ENCODE results near the gene DCHS1. TPM values are rescaled to one million over a fixed set of nuclear protein-coding genes. Genes with fewer than 3 reads are reported as not detected.

Gene DCHS1
- total and polyA plus RNA-seq, 9 of the 15 experiments (the other 6 are each of a cell fraction or from before 2014, with no cell fraction given), result 0.04 to 0.49 (median 0.14) TPM; not detected in 2

DNA sequence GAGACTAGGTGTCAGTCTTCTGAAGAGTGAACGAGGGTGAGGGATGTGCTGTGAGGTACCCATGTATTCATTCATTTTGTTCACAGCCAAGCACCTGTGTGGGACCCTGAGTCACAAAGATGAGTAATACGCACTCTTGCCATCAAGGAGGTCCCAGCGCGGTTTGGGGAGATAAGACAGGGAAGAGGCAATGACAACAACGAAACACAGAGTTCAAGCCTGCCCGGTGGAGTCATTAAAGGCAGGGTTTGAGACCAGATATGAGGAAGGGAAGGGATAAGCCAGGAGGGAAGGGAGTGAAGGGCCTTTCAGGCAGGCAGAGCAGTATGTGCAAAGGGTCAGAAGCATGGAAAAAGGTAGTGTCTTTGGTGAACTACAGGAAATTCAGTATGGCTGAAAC is 4.6 kb downstream of the DCHS1 start (continued):
- TF ChIP-seq PCBP2 (IDR thresholded peaks at IDR 0.05; ENCODE audit: low read depth, low read length, poor library complexity, severe bottlenecking) (no peak), ADNP (tag; IDR thresholded peaks at IDR 0.05) (no peak), ATF1 (CRISPR knock-in tag; IDR thresholded peaks at IDR 0.05) (no peak), ATF1 (tag; IDR thresholded peaks at IDR 0.05) (no peak), MAFF (IDR thresholded peaks at IDR 0.05; ENCODE audit: low read length) (no peak), AFF4 (CRISPR knock-in tag; IDR thresholded peaks at IDR 0.05) (no peak), SNIP1 (IDR thresholded peaks at IDR 0.05; ENCODE audit: low read depth) (no peak), ZNF77 (CRISPR knock-in tag; IDR thresholded peaks at IDR 0.05) (no peak), DIDO1 (tag; IDR thresholded peaks at IDR 0.05; ENCODE audit: low read depth) (no peak), ZEB2 (IDR thresholded peaks at IDR 0.05) (peak; percentile 95), XRCC3 (IDR thresholded peaks at IDR 0.05) (no peak), FOXK2 (conservative IDR thresholded peaks at IDR 0.05 in 1 of 2, IDR thresholded peaks at IDR 0.05 in 1 of 2; ENCODE audit: low read depth in 2 of 2) (peak; percentile 81 to 89), SMARCE1 (IDR thresholded peaks at IDR 0.05) (peak; percentile 96), JUN (IDR thresholded peaks at IDR 0.05; ENCODE audit: borderline replicate concordance, low read depth, low read length) (peak; percentile 88; the same call in 1 of the 2 replicates), JUN (CRISPR knock-in tag; IDR thresholded peaks at IDR 0.05; ENCODE audit: borderline replicate concordance) (no peak), YBX1 (IDR thresholded peaks at IDR 0.05) (no peak), ZNF217 (CRISPR knock-in tag; IDR thresholded peaks at IDR 0.05) (no peak), ZNF12 (CRISPR knock-in tag; IDR thresholded peaks at IDR 0.05) (no peak), TRIM24 (IDR thresholded peaks at IDR 0.05) (peak; percentile 66 to 76), ASH1L (IDR thresholded peaks at IDR 0.05; ENCODE audit: borderline replicate concordance, low read depth, partially characterized antibody) (no peak)
- TF ChIP-seq, protein P1, sequence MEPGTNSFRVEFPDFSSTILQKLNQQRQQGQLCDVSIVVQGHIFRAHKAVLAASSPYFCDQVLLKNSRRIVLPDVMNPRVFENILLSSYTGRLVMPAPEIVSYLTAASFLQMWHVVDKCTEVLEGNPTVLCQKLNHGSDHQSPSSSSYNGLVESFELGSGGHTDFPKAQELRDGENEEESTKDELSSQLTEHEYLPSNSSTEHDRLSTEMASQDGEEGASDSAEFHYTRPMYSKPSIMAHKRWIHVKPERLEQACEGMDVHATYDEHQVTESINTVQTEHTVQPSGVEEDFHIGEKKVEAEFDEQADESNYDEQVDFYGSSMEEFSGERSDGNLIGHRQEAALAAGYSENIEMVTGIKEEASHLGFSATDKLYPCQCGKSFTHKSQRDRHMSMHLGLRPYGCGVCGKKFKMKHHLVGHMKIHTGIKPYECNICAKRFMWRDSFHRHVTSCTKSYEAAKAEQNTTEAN (CRISPR knock-in tag; IDR thresholded peaks at IDR 0.05), result no peak
- TF ChIP-seq, protein P2, sequence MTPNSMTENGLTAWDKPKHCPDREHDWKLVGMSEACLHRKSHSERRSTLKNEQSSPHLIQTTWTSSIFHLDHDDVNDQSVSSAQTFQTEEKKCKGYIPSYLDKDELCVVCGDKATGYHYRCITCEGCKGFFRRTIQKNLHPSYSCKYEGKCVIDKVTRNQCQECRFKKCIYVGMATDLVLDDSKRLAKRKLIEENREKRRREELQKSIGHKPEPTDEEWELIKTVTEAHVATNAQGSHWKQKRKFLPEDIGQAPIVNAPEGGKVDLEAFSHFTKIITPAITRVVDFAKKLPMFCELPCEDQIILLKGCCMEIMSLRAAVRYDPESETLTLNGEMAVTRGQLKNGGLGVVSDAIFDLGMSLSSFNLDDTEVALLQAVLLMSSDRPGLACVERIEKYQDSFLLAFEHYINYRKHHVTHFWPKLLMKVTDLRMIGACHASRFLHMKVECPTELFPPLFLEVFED (CRISPR knock-in tag; conservative IDR thresholded peaks at IDR 0.05), result no peak
- TF ChIP-seq, protein P3, sequence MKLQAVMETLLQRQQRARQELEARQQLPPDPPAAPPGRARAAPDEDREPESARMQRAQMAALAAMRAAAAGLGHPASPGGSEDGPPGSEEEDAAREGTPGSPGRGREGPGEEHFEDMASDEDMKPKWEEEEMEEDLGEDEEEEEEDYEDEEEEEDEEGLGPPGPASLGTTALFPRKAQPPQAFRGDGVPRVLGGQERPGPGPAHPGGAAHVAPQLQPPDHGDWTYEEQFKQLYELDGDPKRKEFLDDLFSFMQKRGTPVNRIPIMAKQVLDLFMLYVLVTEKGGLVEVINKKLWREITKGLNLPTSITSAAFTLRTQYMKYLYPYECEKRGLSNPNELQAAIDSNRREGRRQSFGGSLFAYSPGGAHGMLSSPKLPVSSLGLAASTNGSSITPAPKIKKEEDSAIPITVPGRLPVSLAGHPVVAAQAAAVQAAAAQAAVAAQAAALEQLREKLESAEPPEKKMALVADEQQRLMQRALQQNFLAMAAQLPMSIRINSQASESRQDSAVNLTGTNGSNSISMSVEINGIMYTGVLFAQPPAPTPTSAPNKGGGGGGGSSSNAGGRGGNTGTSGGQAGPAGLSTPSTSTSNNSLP (IDR thresholded peaks at IDR 0.05; ENCODE audit: borderline replicate concordance, low read depth, low read length), result no peak

Data from K562 (cell line).